HUES48 (cell line): ENCODE results near the gene PRSS37.

Experiments used
- H3K27ac ChIP-seq: one replicate; pipeline ENCODE4 v1.7.0; 2013; ENCODE audit warnings: low read depth, low read length, inconsistent platforms
- H3K27me3 ChIP-seq: 2 replicates; pipeline ENCODE4 v1.6.1; 2013; ENCODE audit warnings: mild to moderate bottlenecking, low read length; ENCODE audit not compliant: control insufficient read depth, insufficient read depth
- H3K36me3 ChIP-seq: 2 replicates; pipeline ENCODE4 v1.6.1; 2013; ENCODE audit warnings: low read length; ENCODE audit not compliant: control insufficient read depth, insufficient read depth
- H3K4me1 ChIP-seq: 2 replicates; pipeline ENCODE4 v1.6.1; 2013; ENCODE audit warnings: mild to moderate bottlenecking, low read length; ENCODE audit not compliant: control insufficient read depth, insufficient read depth
- H3K4me3 ChIP-seq: 2 replicates; pipeline ENCODE4 v1.5.1; 2013; ENCODE audit warnings: mild to moderate bottlenecking, low read depth, low read length
- H3K9ac ChIP-seq: 2 replicates; pipeline ENCODE4 v1.6.1; 2013; ENCODE audit warnings: mild to moderate bottlenecking, low read depth, low read length, moderate library complexity
- H3K9me3 ChIP-seq: 2 replicates; pipeline ENCODE4 v1.6.1; 2013; ENCODE audit warnings: low read length; ENCODE audit not compliant: control insufficient read depth, insufficient read depth

Gene PRSS37

GRCh38 chr7:141841385-141841784 lies at the start of gene PRSS37:
TSS of gene PRSS37 (minus strand) at chr7:141841485. CDS start at chr7:141841049, 436 bp downstream.
- Histone ChIP-seq H3K4me3 (no peak within 1 kb of the TSS), H3K36me3 (no peaks in the 10 kb centered on the region), H3K27me3 (no peaks in the 10 kb centered on the region), H3K27ac (no peak within 1 kb of the TSS), H3K4me1 (no peaks in the 10 kb centered on the region), H3K9me3 (no peaks in the 10 kb centered on the region), H3K9ac (no peak within 1 kb of the TSS)

- no peaks in the 10 kb centered on the region for H3K9me3 ChIP-seq
- peaks cover 6% of the 10 kb centered on the region; the same call in 1 of the 2 replicates for H3K4me1 ChIP-seq
- no peaks in the 10 kb centered on the region for H3K27me3 ChIP-seq
- H3K27ac ChIP-seq = no peak overlapping the region
- no peaks in the 10 kb centered on the region for H3K36me3 ChIP-seq
- H3K4me3 ChIP-seq = no peak overlapping the region
- H3K9ac ChIP-seq = no peak overlapping the region
Measured at GRCh38 chr7:141889321-141889720, 48.0 kb upstream of the PRSS37 start.

GRCh38 chr7:141884539-141885225 lies 43.4 kb upstream of the PRSS37 start:
- Histone ChIP-seq H3K9me3 (no peaks in the 10 kb centered on the region), H3K4me1 (no peaks in the 10 kb centered on the region), H3K27me3 (no peaks in the 10 kb centered on the region), H3K36me3 (no peaks in the 10 kb centered on the region), H3K4me3 (no peak overlapping the region), H3K27ac (no peak overlapping the region), H3K9ac (no peak overlapping the region)

GRCh38 chr7:141880960-141881359 lies 39.7 kb upstream of the PRSS37 start:
- no peak overlapping the region for H3K9ac ChIP-seq

GRCh38 chr7:141877365-141877764 lies 36.1 kb upstream of the PRSS37 start:
- Histone ChIP-seq H3K36me3 (no peaks in the 10 kb centered on the region), H3K27me3 (no peaks in the 10 kb centered on the region), H3K4me1 (peaks cover 22% of the 10 kb centered on the region), H3K4me3 (no peak overlapping the region), H3K27ac (no peak overlapping the region), H3K9ac (no peak overlapping the region), H3K9me3 (no peaks in the 10 kb centered on the region)

More at GRCh38 chr7:141880960-141881359, 39.7 kb upstream of the PRSS37 start:
- Histone ChIP-seq H3K4me3 (no peak overlapping the region), H3K9me3 (no peaks in the 10 kb centered on the region), H3K36me3 (no peaks in the 10 kb centered on the region), H3K27me3 (no peaks in the 10 kb centered on the region), H3K27ac (no peak overlapping the region), H3K4me1 (peaks cover 8% of the 10 kb centered on the region)

GRCh38 chr7:141876371-141876770 lies 35.1 kb upstream of the PRSS37 start:
- H3K4me3 ChIP-seq = no peak overlapping the region
- no peak overlapping the region for H3K27ac ChIP-seq
- H3K9ac ChIP-seq = no peak overlapping the region

GRCh38 chr7:141875453-141875852 lies 34.2 kb upstream of the PRSS37 start:
- no peaks in the 10 kb centered on the region for H3K36me3 ChIP-seq
- H3K27ac ChIP-seq = no peak overlapping the region
- no peaks in the 10 kb centered on the region for H3K27me3 ChIP-seq
- no peaks in the 10 kb centered on the region for H3K9me3 ChIP-seq
- no peak overlapping the region for H3K4me3 ChIP-seq
- H3K9ac ChIP-seq = no peak overlapping the region
- H3K4me1 ChIP-seq = peaks cover 22% of the 10 kb centered on the region

More at GRCh38 chr7:141876371-141876770, 35.1 kb upstream of the PRSS37 start:
- H3K36me3 ChIP-seq = no peaks in the 10 kb centered on the region
- H3K9me3 ChIP-seq = no peaks in the 10 kb centered on the region
- no peaks in the 10 kb centered on the region for H3K27me3 ChIP-seq
- H3K4me1 ChIP-seq = peaks cover 22% of the 10 kb centered on the region

- Histone ChIP-seq H3K9ac (no peak overlapping the region), H3K4me1 (peaks cover 22% of the 10 kb centered on the region), H3K27ac (no peak overlapping the region), H3K4me3 (no peak overlapping the region), H3K27me3 (no peaks in the 10 kb centered on the region), H3K36me3 (no peaks in the 10 kb centered on the region), H3K9me3 (no peaks in the 10 kb centered on the region)
Measured at GRCh38 chr7:141874787-141875186, 33.5 kb upstream of the PRSS37 start.

- no peaks in the 10 kb centered on the region for H3K27me3 ChIP-seq
- no peak overlapping the region for H3K9ac ChIP-seq
- H3K9me3 ChIP-seq = no peaks in the 10 kb centered on the region
- H3K4me1 ChIP-seq = peaks cover 22% of the 10 kb centered on the region
- H3K36me3 ChIP-seq = no peaks in the 10 kb centered on the region
- H3K27ac ChIP-seq = no peak overlapping the region
- H3K4me3 ChIP-seq = no peak overlapping the region
Measured at GRCh38 chr7:141872931-141873330, 31.6 kb upstream of the PRSS37 start.

GRCh38 chr7:141866974-141867373 lies 25.7 kb upstream of the PRSS37 start:
- Histone ChIP-seq H3K27me3 (no peaks in the 10 kb centered on the region), H3K4me1 (no peaks in the 10 kb centered on the region), H3K27ac (no peak overlapping the region), H3K36me3 (no peaks in the 10 kb centered on the region), H3K4me3 (no peak overlapping the region), H3K9ac (no peak overlapping the region), H3K9me3 (no peaks in the 10 kb centered on the region)

- no peak overlapping the region for H3K27ac ChIP-seq
- no peaks in the 10 kb centered on the region for H3K36me3 ChIP-seq
- H3K9me3 ChIP-seq = no peaks in the 10 kb centered on the region
- H3K4me1 ChIP-seq = no peaks in the 10 kb centered on the region
- H3K9ac ChIP-seq = no peak overlapping the region
- H3K4me3 ChIP-seq = no peak overlapping the region
- H3K27me3 ChIP-seq = no peaks in the 10 kb centered on the region
Measured at GRCh38 chr7:141864765-141865447, 23.6 kb upstream of the PRSS37 start.
